H1 (cell line): ENCODE measurements around the gene C1RL. TPM values are rescaled to one million over a fixed set of nuclear protein-coding genes. Genes with fewer than 3 reads are reported as not detected.

Experiments
- CTCF ChIA-PET: fragments of 300-600 bp; sonication (Branson Sonifier 250); formaldehyde crosslinking; loops from one replicate; lab custom pipeline; 2021; ENCODE audit not compliant: partially characterized antibody; lab: Charles Lee
- POLR2A ChIA-PET: fragments of 300-600 bp; sonication (Branson Sonifier 250); formaldehyde crosslinking; loops from one replicate; lab custom pipeline; 2021; ENCODE audit warnings: inconsistent platforms; ENCODE audit not compliant: partially characterized antibody; lab: Charles Lee
- DNase-seq, 2 experiments: peaks; one replicate each; pipeline versions ENCODE4 v3.0.0 to v3.0.0-alpha.2; 2010 to 2022; ENCODE audit warnings: low spot score in 2 of 2, low read depth in 1 of 2, mixed read lengths in 1 of 2
- FAIRE-seq: peaks from 2 replicates; lab custom pipeline; 2011; peaks lifted over from hg19 to GRCh38; lab: Jason Lieb, UNC
- H2AFZ ChIP-seq: 2 replicates; pipeline ENCODE4 v1.8.1; 2012; ENCODE audit warnings: low read length, inconsistent platforms
- H2AK5ac ChIP-seq: 2 replicates; pipeline ENCODE4 v1.6.1; 2013; ENCODE audit warnings: low read depth, low read length
- H2BK120ac ChIP-seq: replicated peaks from 2 replicates; pipeline ENCODE3; 2013; ENCODE audit warnings: low read depth, low read length, inconsistent platforms
- H2BK12ac ChIP-seq: 2 replicates; pipeline ENCODE4 v1.6.1; 2013; ENCODE audit warnings: low read depth, low read length
- H2BK15ac ChIP-seq: 2 replicates; pipeline ENCODE4 v1.6.1; 2013; ENCODE audit warnings: low read length
- H2BK20ac ChIP-seq: 2 replicates; pipeline ENCODE4 v1.6.1; 2013; ENCODE audit warnings: low read length
- H2BK5ac ChIP-seq: 2 replicates; pipeline ENCODE4 v1.6.1; 2013; ENCODE audit warnings: low read depth, low read length
- H3K14ac ChIP-seq: 2 replicates; pipeline ENCODE4 v1.6.1; 2013; ENCODE audit warnings: inconsistent platforms; ENCODE audit not compliant: insufficient read length
- H3K18ac ChIP-seq: 2 replicates; pipeline ENCODE4 v1.6.1; 2013; ENCODE audit warnings: low read length; ENCODE audit errors: extremely low read depth
- H3K23ac ChIP-seq: 2 replicates; pipeline ENCODE4 v1.6.1; 2013; ENCODE audit warnings: inconsistent platforms; ENCODE audit not compliant: insufficient read length
- H3K23me2 ChIP-seq: 2 replicates; pipeline ENCODE4 v1.6.1; 2013; ENCODE audit warnings: low read depth, low read length
- H3K27ac ChIP-seq: 2 replicates; pipeline ENCODE4 v1.6.1; 2011; ENCODE audit warnings: low read depth, low read length, inconsistent platforms
- H3K27me3 ChIP-seq, 4 experiments: replicated peaks in 1 of 4; 1 replicate in 1 of 4; 2 replicates in 3 of 4; pipeline versions ENCODE4 v1.6.1 to v1.8.1; 2011 to 2013; ENCODE audit warnings: low read length in 3 of 4, mild to moderate bottlenecking in 3 of 4, inconsistent platforms in 2 of 4, mixed read lengths in 2 of 4, moderate library complexity in 1 of 4; ENCODE audit not compliant: control insufficient read depth in 3 of 4, insufficient read depth in 3 of 4; ENCODE audit errors: extremely low read depth in 1 of 4
- H3K36me3 ChIP-seq, 4 experiments: 2 replicates each; pipeline versions ENCODE4 v1.6.1 to v1.8.1; 2011 to 2013; ENCODE audit warnings: mild to moderate bottlenecking in 4 of 4, low read length in 3 of 4, moderate library complexity in 2 of 4, control low read depth in 1 of 4, inconsistent platforms in 1 of 4; ENCODE audit not compliant: insufficient read depth in 4 of 4, control insufficient read depth in 2 of 4
- H3K4ac ChIP-seq: replicated peaks from 2 replicates; pipeline ENCODE3; 2013; ENCODE audit warnings: low read length, low read depth, mixed read lengths, inconsistent platforms; ENCODE audit not compliant: insufficient read length
- H3K4me1 ChIP-seq, 4 experiments: replicated peaks in 1 of 4; 1 replicate in 1 of 4; 2 replicates in 3 of 4; pipeline versions ENCODE4 v1.6.1 to v1.8.1; 2011 to 2013; ENCODE audit warnings: low read length in 3 of 4, inconsistent platforms in 2 of 4, mixed read lengths in 1 of 4; ENCODE audit not compliant: insufficient read depth in 4 of 4, control insufficient read depth in 3 of 4
- H3K4me2 ChIP-seq, 2 experiments: 2 replicates each; pipeline versions ENCODE4 v1.6.1 to v1.8.1; 2011 to 2013; ENCODE audit warnings: low read depth in 2 of 2, low read length in 2 of 2, control low read depth in 1 of 2, inconsistent platforms in 1 of 2, mild to moderate bottlenecking in 1 of 2; ENCODE audit not compliant: insufficient read depth in 1 of 2
- H3K4me3 ChIP-seq, 4 experiments: fragments of 200-600, 300-600 bp in 1 of 4; sonication (generic), shearing (Covaris generic), sonication (Bioruptor Twin) in 1 of 4; 2 replicates each; pipeline versions ENCODE4 v1.5.1 to v1.8.1; 2011 to 2016; ENCODE audit warnings: low read length in 4 of 4, low read depth in 3 of 4, control low read depth in 2 of 4, inconsistent platforms in 2 of 4, mild to moderate bottlenecking in 2 of 4, mixed read lengths in 1 of 4, moderate library complexity in 1 of 4; ENCODE audit not compliant: insufficient read depth in 2 of 4; ENCODE audit errors: extremely low read depth in 1 of 4
- H3K56ac ChIP-seq: replicated peaks from 2 replicates; pipeline ENCODE3; 2013; ENCODE audit warnings: low read depth, mild to moderate bottlenecking, mixed read lengths, low read length, inconsistent platforms; ENCODE audit not compliant: insufficient read length
- H3K79me1 ChIP-seq: 2 replicates; pipeline ENCODE4 v1.6.1; 2013; ENCODE audit warnings: low read depth, low read length, control low read depth
- H3K79me2 ChIP-seq, 2 experiments: 2 replicates each; pipeline versions ENCODE4 v1.6.1 to v1.8.1; 2012 to 2013; ENCODE audit warnings: low read length in 2 of 2, mild to moderate bottlenecking in 2 of 2, inconsistent platforms in 1 of 2; ENCODE audit not compliant: insufficient read depth in 2 of 2, control insufficient read depth in 1 of 2
- H3K9ac ChIP-seq, 4 experiments: replicated peaks in 1 of 4; 1 replicate in 1 of 4; 2 replicates in 3 of 4; pipeline versions ENCODE4 v1.6.1 to v1.8.1; 2011 to 2013; ENCODE audit warnings: low read depth in 3 of 4, low read length in 3 of 4, control low read depth in 2 of 4, mild to moderate bottlenecking in 2 of 4, moderate library complexity in 2 of 4, inconsistent platforms in 1 of 4; ENCODE audit errors: extremely low read depth in 1 of 4
- H3K9me3 ChIP-seq, 2 experiments: 2 replicates each; pipeline versions ENCODE4 v1.6.1 to v1.8.1; 2012 to 2013; ENCODE audit warnings: mild to moderate bottlenecking in 2 of 2, moderate library complexity in 2 of 2, control low read depth in 1 of 2, inconsistent platforms in 1 of 2, low read depth in 1 of 2, low read length in 1 of 2, mixed read lengths in 1 of 2; ENCODE audit not compliant: insufficient read depth in 2 of 2
- H4K20me1 ChIP-seq, 2 experiments: replicated peaks in 1 of 2; 2 replicates each; pipeline versions ENCODE3 to v1.8.1; 2011 to 2013; ENCODE audit warnings: inconsistent platforms in 2 of 2, low read length in 2 of 2, mild to moderate bottlenecking in 1 of 2; ENCODE audit not compliant: insufficient read depth in 2 of 2, control insufficient read depth in 1 of 2
- H4K5ac ChIP-seq: 2 replicates; pipeline ENCODE4 v1.6.1; 2013; ENCODE audit warnings: low read length, low read depth, mixed read lengths, inconsistent platforms; ENCODE audit not compliant: insufficient read length
- H4K8ac ChIP-seq: 2 replicates; pipeline ENCODE4 v1.8.0; 2013; ENCODE audit warnings: mild to moderate bottlenecking, moderate library complexity, low read length, inconsistent platforms; ENCODE audit not compliant: insufficient read depth; ENCODE audit errors: extremely low read depth
- H4K91ac ChIP-seq: replicated peaks from 2 replicates; pipeline ENCODE3; 2013; ENCODE audit warnings: low read length, mixed read lengths, inconsistent platforms; ENCODE audit not compliant: insufficient read length
- ASH2L ChIP-seq: fragments of 200-600, 300-600 bp; sonication (generic); IDR thresholded peaks from one replicate; pipeline ENCODE4 v1.7.1; 2017; ENCODE audit warnings: low read length
- CTCF ChIP-seq, 3 experiments: IDR thresholded peaks; 1 replicate in 2 of 3; 2 replicates in 1 of 3; pipeline versions ENCODE4 v1.5.1 to v1.6.1; 2011; ENCODE audit warnings: low read length in 3 of 3, mild to moderate bottlenecking in 3 of 3, inconsistent platforms in 2 of 3, low read depth in 1 of 3, moderate library complexity in 1 of 3; ENCODE audit not compliant: insufficient read depth in 1 of 3; ENCODE audit errors: control extremely low read depth in 1 of 3
- E2F6 ChIP-seq: IDR thresholded peaks from 2 replicates; pipeline ENCODE4 v1.6.1; 2012; ENCODE audit warnings: inconsistent platforms
- EGR1 ChIP-seq: IDR thresholded peaks from 2 replicates; pipeline ENCODE4 v1.6.1; 2011; ENCODE audit warnings: low read depth, low read length, borderline replicate concordance
- RBBP5 ChIP-seq: IDR thresholded peaks from 2 replicates; pipeline ENCODE4 v1.7.1; 2012; ENCODE audit warnings: low read depth, mild to moderate bottlenecking, inconsistent platforms, low read length, moderate library complexity, borderline replicate concordance
- SIN3A ChIP-seq, 2 experiments: IDR thresholded peaks in 1 of 2; conservative IDR thresholded peaks in 1 of 2; 2 replicates each; pipeline ENCODE4 v1.6.1; 2011 to 2012; ENCODE audit warnings: low read length in 2 of 2, improper control_type of control experiment in 1 of 2, low read depth in 1 of 2, mild to moderate bottlenecking in 1 of 2
- WGBS, 2 experiments: shearing (Covaris generic) in 1 of 2; methylation state at CpG; one replicate each; pipeline versions ENCODE4 v1.1.6 to v1.1.7; 2013 to 2015; ENCODE audit warnings: low lambda C conversion rate in 2 of 2, mixed read lengths in 2 of 2, inconsistent platforms in 1 of 2, low coverage in 1 of 2, missing lambda C conversion rate in 1 of 2; ENCODE audit not compliant: insufficient replicate concordance in 2 of 2, insufficient coverage in 1 of 2, insufficient read length in 1 of 2; ENCODE audit errors: extremely low coverage in 1 of 2, missing lambda C conversion rate in 1 of 2; 5-methylcytosine and 5-hydroxymethylcytosine counted together
- polyA plus RNA-seq, 7 experiments: library from polyadenylated mRNA; depleted of rRNA in 3 of 7; stranded (reverse) in 5 of 7; unstranded in 2 of 7; fragments of >200 nt in 5 of 7; fragments of 200-250 nt in 2 of 7; gene quantifications; 1 replicate in 5 of 7; 2 replicates in 1 of 7; 4 replicates in 1 of 7; pipeline versions ENCODE4 v1.2.1 to v1.2.3, GENCODE V29; 2011 to 2013; ENCODE audit warnings: missing spikeins in 2 of 7, mixed read lengths in 2 of 7
- total RNA-seq: library from RNA; stranded (reverse); fragmentation: NEBNext Ultra II Directional; extraction: Animal tissue kit (Norgen Biotek cat#: 25700); gene quantifications from 2 replicates; pipeline ENCODE4 v1.2.1, GENCODE V29; 2021

The C1RL gene
- total and polyA plus RNA-seq, 2 of the 8 experiments (the other 6 are each of a cell fraction or from before 2014, with no cell fraction given): 11.4 to 15.5 TPM

- H3K27me3 ChIP-seq: peaks cover 0 to 9% (median 5%) of the 10 kb centered on the region in 4 experiments; a peak in 5 of 7 replicates
- no peak overlapping the region for H4K5ac ChIP-seq
- no peak overlapping the region for H3K27ac ChIP-seq
- ChIA-PET CTCF (interaction anchor here (0.6 to 1.8 kb wide), 11 partner anchors 9 to 112 kb away, joined by 3 to 8 read pairs (median 3); partner anchors contain the start of gene LPCAT3), POLR2A (interaction anchor here (0.9 to 3.4 kb wide), 10 partner anchors 10 to 186 kb away, joined by 3 to 21 read pairs (median 5); partner anchors contain the start of genes C12orf57 and RNU7-1)
- peaks cover 19% of the 10 kb centered on the region for H3K23me2 ChIP-seq
- no peak overlapping the region for H4K91ac ChIP-seq
- no peak overlapping the region for H2BK20ac ChIP-seq
- peak overlapping the region; percentile 90 to 100 for H3K4me2 ChIP-seq
- 4% methylated on average over 25 of the region's 32 CpGs; no CpG with 5 or more reads in 1 of the 2 experiments for WGBS, 2 experiments
- H3K9me3 ChIP-seq: no peaks in the 10 kb centered on the region
- no peak overlapping the region for H2AK5ac ChIP-seq
- peak overlapping the region; percentile 68 to 82 (median 74) for H3K4me3 ChIP-seq
- peaks cover 2% of the 10 kb centered on the region; the same call in 1 of the 2 replicates for H3K79me1 ChIP-seq
- H4K8ac ChIP-seq: peak overlapping the region; percentile 62; the same call in 1 of the 2 replicates
- peak overlapping the region; percentile 57 for H3K4ac ChIP-seq
- H3K4me1 ChIP-seq: peaks cover 0 to 18% (median 7%) of the 10 kb centered on the region in 4 experiments; a peak in 6 of 7 replicates
- no peak overlapping the region; the same call in none of the 2 replicates for H2AFZ ChIP-seq
- H2BK15ac ChIP-seq: no peak overlapping the region
- no peaks in the 10 kb centered on the region for H3K79me2 ChIP-seq
- no peak overlapping the region for H2BK120ac ChIP-seq
- H2BK5ac ChIP-seq: 0 out of 2 replicates have a peak overlapping the region, but pooled peaks have one; percentile 24
- DNase-seq (peak in 1 of 2 experiments; percentile 78), FAIRE-seq (no peak)
- H3K9ac ChIP-seq: peak overlapping the region in 2 of 4 experiments; percentile 6 to 36; a peak in 1 of 7 replicates
- no peak overlapping the region for H3K14ac ChIP-seq
- peaks cover 0 to 7% (median under 1%) of the 10 kb centered on the region in 4 experiments; a peak in 4 of 8 replicates for H3K36me3 ChIP-seq
- no peak overlapping the region for H3K23ac ChIP-seq
- H4K20me1 ChIP-seq: peaks cover 0 to 3% of the 10 kb centered on the region in 2 experiments
- H3K18ac ChIP-seq: no peak overlapping the region; the same call in 1 of the 2 replicates
- no peak overlapping the region for H2BK12ac ChIP-seq
- H3K56ac ChIP-seq: no peak overlapping the region
- TF ChIP-seq ASH2L (peak; percentile 26), SIN3A (conservative IDR thresholded peaks at IDR 0.05 in 1 of 2, IDR thresholded peaks at IDR 0.05 in 1 of 2; ENCODE audit: low read depth in 1 of 2, low read length in 2 of 2) (peak; percentile 13 to 88; a peak in 2 of 4 replicates), E2F6 (peak; percentile 13; the same call in 1 of the 2 replicates), CTCF (IDR thresholded peaks at IDR 0.05; ENCODE audit: control extremely low read depth in 1 of 3, insufficient read depth in 1 of 3, low read depth in 1 of 3, low read length in 3 of 3) (peak in 1 of 3 experiments; percentile 15; a peak in 1 of 4 replicates), RBBP5 (no peak), EGR1 (no peak)
Measured at GRCh38 chr12:7130701-7131501, 21.9 kb upstream of the C1RL start.
